COLO829 (cell line): ENCODE measurements around the gene PROZ.
A peak's percentile ranks its signal among the peaks of the same experiment; 100 is the strongest.

ENCODE experiments used
- DNase-seq: peaks from one replicate; pipeline ENCODE4 v3.0.0; 2012; ENCODE audit warnings: low spot score

The PROZ gene

GRCh38 chr13:113141601-113141970 lies 16.9 kb upstream of the PROZ start:
- DNase-seq, result no peak

- no peak for DNase-seq
These were observed 15.6 kb upstream of the PROZ start for GRCh38 chr13:113142876-113143275.

- DNase-seq, result no peak
These were observed 14.8 kb upstream of the PROZ start for GRCh38 chr13:113143466-113144254.

- DNase-seq, result no peak
These were observed 14.2 kb upstream of the PROZ start for GRCh38 chr13:113144255-113144629.

GRCh38 chr13:113145496-113145895 lies 13.0 kb upstream of the PROZ start:
- no peak for DNase-seq

GRCh38 chr13:113145911-113146598 lies 12.4 kb upstream of the PROZ start:
- no peak for DNase-seq

GRCh38 chr13:113146750-113147149 lies 11.7 kb upstream of the PROZ start:
- no peak for DNase-seq

- DNase-seq, result no peak
These were observed 11.2 kb upstream of the PROZ start for GRCh38 chr13:113147206-113147605.

- DNase-seq, result no peak
These were observed 10.0 kb upstream of the PROZ start for GRCh38 chr13:113148407-113148806.

GRCh38 chr13:113148940-113149503 lies 9.4 kb upstream of the PROZ start:
- no peak for DNase-seq

- DNase-seq, result no peak
These were observed 8.5 kb upstream of the PROZ start for GRCh38 chr13:113149711-113150549.

- no peak for DNase-seq
These were observed 7.7 kb upstream of the PROZ start for GRCh38 chr13:113150550-113151365.

GRCh38 chr13:113151745-113152690 lies 6.4 kb upstream of the PROZ start:
- no peak for DNase-seq

GRCh38 chr13:113152691-113152983 lies 5.8 kb upstream of the PROZ start:
- DNase-seq, result no peak

- DNase-seq, result peak; percentile 24
These were observed 5.3 kb upstream of the PROZ start for GRCh38 chr13:113152984-113153809.

GRCh38 chr13:113153810-113154748 lies 4.4 kb upstream of the PROZ start:
- DNase-seq, result peak; percentile 57

- no peak for DNase-seq
These were observed 3.2 kb upstream of the PROZ start for GRCh38 chr13:113155201-113155600.

- DNase-seq, result no peak
These were observed 2.3 kb upstream of the PROZ start for GRCh38 chr13:113155982-113156655.
